Skeletal muscle satellite cell (primary cell): Measurements from ENCODE around the gene ARID4A. TPM values are rescaled to one million over a fixed set of nuclear protein-coding genes. Genes with fewer than 3 reads are reported as not detected.
"Not testable (repeated sequence)": the region's sequence is repeated elsewhere in the genome, so short reads cannot be mapped to it uniquely, and the experiment has no call there.

ENCODE experiments used
- H3K27me3 ChIP-seq: 2 replicates; pipeline ENCODE4 v1.7.0; 2013; ENCODE audit warnings: low read length; ENCODE audit not compliant: control insufficient read depth, insufficient read depth
- H3K36me3 ChIP-seq: 2 replicates; pipeline ENCODE4 v1.7.0; 2013; ENCODE audit warnings: mild to moderate bottlenecking, control low read depth, low read length; ENCODE audit not compliant: insufficient read depth
- H3K4me1 ChIP-seq: 2 replicates; pipeline ENCODE4 v1.7.0; 2013; ENCODE audit warnings: low read length; ENCODE audit not compliant: control insufficient read depth, insufficient read depth
- H3K4me2 ChIP-seq: 2 replicates; pipeline ENCODE4 v1.7.0; 2013; ENCODE audit warnings: mild to moderate bottlenecking, low read length
- H3K4me3 ChIP-seq: 2 replicates; pipeline ENCODE4 v1.7.0; 2013; ENCODE audit warnings: low read length
- H3K9ac ChIP-seq: 2 replicates; pipeline ENCODE4 v1.7.0; 2013; ENCODE audit warnings: mild to moderate bottlenecking, low read depth, low read length, moderate library complexity
- H3K9me3 ChIP-seq: replicated peaks from 2 replicates; pipeline ENCODE4 v1.7.0; 2013; ENCODE audit warnings: mild to moderate bottlenecking, control low read depth, low read length
- small RNA-seq: library from RNA; depleted of rRNA; stranded (forward); fragments of <200 nt; gene quantifications from one replicate; pipeline ENCODE3, GENCODE V24; 2012

The ARID4A gene

DNA sequence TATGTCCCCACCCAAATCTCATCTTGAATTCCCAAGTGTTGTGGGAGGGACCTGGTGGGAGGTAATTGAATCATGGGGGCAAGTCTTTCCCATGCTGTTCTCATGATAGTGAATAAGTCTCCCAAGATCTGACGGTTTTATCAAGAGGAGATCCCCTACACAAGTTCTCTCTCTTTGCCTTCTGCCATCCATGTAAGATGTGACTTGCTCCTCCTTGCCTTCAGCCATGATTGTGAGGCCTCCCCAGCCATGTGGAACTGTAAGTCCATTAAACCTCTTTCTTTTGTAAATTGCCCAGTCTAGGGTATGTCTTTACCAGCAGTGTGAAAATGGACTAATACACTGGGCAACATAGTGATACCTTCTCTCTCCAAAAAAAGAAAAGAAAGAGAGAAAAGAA is 118.6 kb downstream of the ARID4A start:
- not testable (repeated sequence) for H3K9ac ChIP-seq, H3K4me1 ChIP-seq, H3K9me3 ChIP-seq, H3K4me3 ChIP-seq, H3K4me2 ChIP-seq, H3K27me3 ChIP-seq
- peaks cover 38% of the 10 kb centered on the region for H3K36me3 ChIP-seq

Small RNAs within 50 kb of the gene (small RNA-seq; reads per million reads assigned to genes)
- gene RNU6-341P, result not detected
